ENCODE results near the gene RHCG.

The RHCG gene

DNA sequence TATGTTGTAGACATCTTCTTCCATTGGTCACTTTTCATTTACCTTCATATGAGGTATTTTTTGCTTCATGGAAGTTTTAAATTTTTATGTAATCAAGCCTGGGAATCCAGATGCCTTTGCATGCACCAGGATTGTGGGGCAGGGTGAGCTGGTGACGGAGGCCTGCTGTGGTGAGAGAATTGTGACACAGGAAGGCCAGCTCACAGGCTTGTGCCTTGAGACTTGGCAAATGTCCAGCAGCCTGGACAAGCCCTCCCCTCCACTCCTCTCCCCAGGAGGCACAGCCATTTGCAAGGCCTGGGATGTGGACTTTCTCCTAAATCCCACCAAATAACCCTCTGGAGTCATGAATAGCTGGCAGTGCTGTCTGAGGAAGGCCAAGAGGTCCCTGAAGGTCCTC is 67.4 kb downstream of the RHCG start:
- no peak overlapping the region for H3K4me2 ChIP-seq (ENCODE audit: low read length)
- no peaks in the 10 kb centered on the region for H3F3A ChIP-seq (ENCODE audit: insufficient read depth, low read length)
- H2AFZ ChIP-seq (ENCODE audit: low read length) = no peak overlapping the region
- H3K27me3 ChIP-seq (ENCODE audit: insufficient read depth, low read length) = no peaks in the 10 kb centered on the region
- no peak overlapping the region for H3K27ac ChIP-seq (ENCODE audit: low read depth, low read length, poor library complexity, severe bottlenecking)
- no peaks in the 10 kb centered on the region for H3K36me3 ChIP-seq (ENCODE audit: insufficient read depth, low read length)
- H3K9ac ChIP-seq (ENCODE audit: low read length) = no peak overlapping the region
- TF ChIP-seq, protein P1, sequence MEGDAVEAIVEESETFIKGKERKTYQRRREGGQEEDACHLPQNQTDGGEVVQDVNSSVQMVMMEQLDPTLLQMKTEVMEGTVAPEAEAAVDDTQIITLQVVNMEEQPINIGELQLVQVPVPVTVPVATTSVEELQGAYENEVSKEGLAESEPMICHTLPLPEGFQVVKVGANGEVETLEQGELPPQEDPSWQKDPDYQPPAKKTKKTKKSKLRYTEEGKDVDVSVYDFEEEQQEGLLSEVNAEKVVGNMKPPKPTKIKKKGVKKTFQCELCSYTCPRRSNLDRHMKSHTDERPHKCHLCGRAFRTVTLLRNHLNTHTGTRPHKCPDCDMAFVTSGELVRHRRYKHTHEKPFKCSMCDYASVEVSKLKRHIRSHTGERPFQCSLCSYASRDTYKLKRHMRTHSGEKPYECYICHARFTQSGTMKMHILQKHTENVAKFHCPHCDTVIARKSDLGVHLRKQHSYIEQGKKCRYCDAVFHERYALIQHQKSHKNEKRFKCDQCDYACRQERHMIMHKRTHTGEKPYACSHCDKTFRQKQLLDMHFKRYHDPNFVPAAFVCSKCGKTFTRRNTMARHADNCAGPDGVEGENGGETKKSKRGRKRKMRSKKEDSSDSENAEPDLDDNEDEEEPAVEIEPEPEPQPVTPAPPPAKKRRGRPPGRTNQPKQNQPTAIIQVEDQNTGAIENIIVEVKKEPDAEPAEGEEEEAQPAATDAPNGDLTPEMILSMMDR (IDR thresholded peaks at IDR 0.05; ENCODE audit: low read length) = no peak
- TF ChIP-seq EZH2 (IDR thresholded peaks at IDR 0.05; ENCODE audit: borderline replicate concordance, low read length) = no peak
- no peaks in the 10 kb centered on the region for H3K9me3 ChIP-seq (ENCODE audit: low read length)
- H3K4me3 ChIP-seq (ENCODE audit: low read depth, low read length, poor library complexity, severe bottlenecking) = no peak overlapping the region
- no peaks in the 10 kb centered on the region for H3K79me2 ChIP-seq (ENCODE audit: insufficient read depth, low read length)
- peaks cover 8% of the 10 kb centered on the region for H3K4me1 ChIP-seq (ENCODE audit: insufficient read depth, low read length, severe bottlenecking)
- H3K9me2 ChIP-seq (ENCODE audit: low read depth, low read length) = no peaks in the 10 kb centered on the region
- H4K20me1 ChIP-seq (ENCODE audit: insufficient read depth, low read length) = no peaks in the 10 kb centered on the region

DNA sequence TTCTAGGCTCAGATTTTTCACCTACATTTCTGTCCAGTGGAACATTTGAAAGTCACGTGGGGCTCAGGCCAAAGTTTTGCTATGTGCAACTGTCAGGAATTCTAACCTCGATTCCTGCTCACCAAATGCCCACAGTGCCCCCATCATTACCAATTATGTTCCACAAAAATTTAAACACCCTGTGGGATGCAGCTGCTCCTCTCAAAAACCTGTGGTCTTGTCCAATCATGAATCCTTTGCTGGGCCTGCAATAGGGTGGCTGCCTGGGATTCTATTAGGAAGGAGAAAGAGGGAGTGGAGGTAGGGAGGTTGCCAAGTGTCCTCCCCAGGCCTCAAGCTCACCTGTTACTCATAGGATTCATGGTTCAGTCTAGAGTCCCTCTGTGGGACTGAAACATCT is 68.1 kb downstream of the RHCG start:
- Histone ChIP-seq H3K9me2 (ENCODE audit: low read depth, low read length) (no peaks in the 10 kb centered on the region), H3K4me2 (ENCODE audit: low read length) (no peak overlapping the region), H3F3A (ENCODE audit: insufficient read depth, low read length) (no peaks in the 10 kb centered on the region), H2AFZ (ENCODE audit: low read length) (no peak overlapping the region), H3K4me3 (ENCODE audit: low read depth, low read length, poor library complexity, severe bottlenecking) (no peak overlapping the region), H3K79me2 (ENCODE audit: insufficient read depth, low read length) (no peaks in the 10 kb centered on the region), H3K27ac (ENCODE audit: low read depth, low read length, poor library complexity, severe bottlenecking) (no peak overlapping the region), H3K27me3 (ENCODE audit: insufficient read depth, low read length) (no peaks in the 10 kb centered on the region), H3K36me3 (ENCODE audit: insufficient read depth, low read length) (no peaks in the 10 kb centered on the region), H3K4me1 (ENCODE audit: insufficient read depth, low read length, severe bottlenecking) (peaks cover 8% of the 10 kb centered on the region), H4K20me1 (ENCODE audit: insufficient read depth, low read length) (no peaks in the 10 kb centered on the region), H3K9me3 (ENCODE audit: low read length) (no peaks in the 10 kb centered on the region), H3K9ac (ENCODE audit: low read length) (no peak overlapping the region)
- TF ChIP-seq, protein P1 (IDR thresholded peaks at IDR 0.05; ENCODE audit: low read length) = no peak
- TF ChIP-seq EZH2 (IDR thresholded peaks at IDR 0.05; ENCODE audit: borderline replicate concordance, low read length) = no peak

DNA sequence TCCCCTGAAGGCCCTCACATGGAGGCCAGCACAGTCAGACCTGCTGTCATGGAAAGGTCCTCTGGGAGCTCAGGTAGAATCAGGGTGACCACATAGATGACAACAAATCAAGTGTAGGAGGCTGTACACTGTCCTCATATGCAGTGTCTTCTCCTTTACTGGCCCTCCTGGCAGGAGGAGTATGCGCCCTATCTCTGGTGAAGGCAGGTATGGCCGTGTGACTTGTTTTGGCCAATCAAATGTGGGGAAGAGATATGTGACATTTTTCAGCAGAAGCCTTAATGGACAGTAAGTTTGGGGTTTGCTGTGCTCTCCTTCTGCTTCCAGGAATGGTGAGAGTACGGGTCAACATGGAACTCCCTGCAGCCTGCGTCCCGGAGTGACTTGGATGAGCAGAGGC is 69.9 kb downstream of the RHCG start:
- Histone ChIP-seq H3K4me2 (ENCODE audit: low read length) (no peak overlapping the region), H3K36me3 (ENCODE audit: insufficient read depth, low read length) (no peaks in the 10 kb centered on the region), H3K9me2 (ENCODE audit: low read depth, low read length) (no peaks in the 10 kb centered on the region), H3K9ac (ENCODE audit: low read length) (no peak overlapping the region), H3K79me2 (ENCODE audit: insufficient read depth, low read length) (no peaks in the 10 kb centered on the region), H3K4me3 (ENCODE audit: low read depth, low read length, poor library complexity, severe bottlenecking) (no peak overlapping the region), H3F3A (ENCODE audit: insufficient read depth, low read length) (no peaks in the 10 kb centered on the region), H3K27me3 (ENCODE audit: insufficient read depth, low read length) (no peaks in the 10 kb centered on the region), H3K4me1 (ENCODE audit: insufficient read depth, low read length, severe bottlenecking) (peaks cover 8% of the 10 kb centered on the region), H4K20me1 (ENCODE audit: insufficient read depth, low read length) (no peaks in the 10 kb centered on the region), H3K27ac (ENCODE audit: low read depth, low read length, poor library complexity, severe bottlenecking) (no peak overlapping the region), H2AFZ (ENCODE audit: low read length) (no peak overlapping the region), H3K9me3 (ENCODE audit: low read length) (no peaks in the 10 kb centered on the region)
- TF ChIP-seq EZH2 (IDR thresholded peaks at IDR 0.05; ENCODE audit: borderline replicate concordance, low read length) = no peak
- TF ChIP-seq, protein P1 (IDR thresholded peaks at IDR 0.05; ENCODE audit: low read length) = no peak

Data from OCI-LY1 (cell line).